ENCODE data around the gene LIX1L. TPM values are rescaled to one million over a fixed set of nuclear protein-coding genes. Genes with fewer than 3 reads are reported as not detected.

LIX1L gene
- total and polyA plus RNA-seq, 2 of the 13 experiments (the other 11 are each of a cell fraction or from before 2014, with no cell fraction given) = 8.1 to 24.9 TPM

DNA sequence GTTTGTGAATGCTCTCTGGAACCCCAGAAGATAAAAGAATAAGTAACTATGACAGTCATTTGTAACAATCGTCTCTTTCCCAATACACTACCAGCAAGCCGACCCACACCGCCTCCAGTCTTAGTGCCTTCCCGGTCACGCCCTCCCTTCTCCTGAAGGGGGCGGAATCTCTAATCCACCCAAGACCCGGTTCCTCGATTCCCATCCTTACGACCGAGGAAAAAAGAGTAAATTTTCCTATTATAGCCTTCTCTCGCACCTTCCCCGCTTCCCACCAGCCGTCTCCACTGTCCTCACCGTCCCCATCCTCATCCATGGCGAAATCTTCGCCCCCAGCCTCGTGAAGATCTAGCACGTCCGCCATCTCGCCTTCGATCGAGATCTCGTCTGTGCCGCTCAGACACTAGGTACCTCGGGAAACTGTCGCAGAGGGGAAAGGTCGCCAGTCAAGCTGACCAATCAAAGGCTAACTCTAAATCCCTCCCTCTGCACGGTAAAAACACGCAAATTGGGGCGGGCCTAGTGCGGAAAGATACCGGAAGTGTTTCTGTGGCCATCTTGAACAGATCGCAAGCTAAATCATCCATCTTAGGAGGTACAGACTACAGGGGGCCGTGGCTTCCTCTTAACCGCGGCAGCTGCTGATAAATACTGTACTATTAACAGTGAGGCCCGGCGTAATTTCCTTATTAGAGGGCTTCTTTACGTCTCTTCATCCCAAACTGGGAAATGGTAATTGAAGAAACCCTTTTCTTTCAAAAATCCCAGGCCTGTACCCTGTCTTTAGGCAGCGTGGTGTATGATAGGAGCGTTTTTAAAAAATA lies 30.5 kb downstream of the LIX1L start, which contains the start of gene RBM8A (continued):
- TF ChIP-seq PCBP2 (optimal IDR thresholded peaks at IDR 0.05; ENCODE audit: low read depth, low read length, poor library complexity, severe bottlenecking) (no peak), ZNF737 (CRISPR knock-in tag; IDR thresholded peaks at IDR 0.05; ENCODE audit: borderline replicate concordance) (no peak; the same call in 1 of the 2 replicates), RAD21 (CRISPR knock-in tag; IDR thresholded peaks at IDR 0.05) (no peak; the same call in 1 of the 2 replicates), PLRG1 (conservative IDR thresholded peaks at IDR 0.05) (no peak), PRDM15 (CRISPR knock-in tag; IDR thresholded peaks at IDR 0.05) (no peak), NCOA5 (CRISPR knock-in tag; IDR thresholded peaks at IDR 0.05) (no peak), MAFK (conservative IDR thresholded peaks at IDR 0.05 in 1 of 2, IDR thresholded peaks at IDR 0.05 in 1 of 2; ENCODE audit: low read length in 2 of 2) (no peak), ZNF782 (CRISPR knock-in tag; IDR thresholded peaks at IDR 0.05; ENCODE audit: borderline replicate concordance) (peak; percentile 31; the same call in 1 of the 2 replicates), LBX2 (CRISPR knock-in tag; IDR thresholded peaks at IDR 0.05; ENCODE audit: borderline replicate concordance) (no peak), PAF1 (CRISPR knock-in tag; IDR thresholded peaks at IDR 0.05) (no peak), FOXP1 (IDR thresholded peaks at IDR 0.05) (no peak), FOXP1 (CRISPR knock-in tag; IDR thresholded peaks at IDR 0.05) (no peak), HMG20A (CRISPR knock-in tag; IDR thresholded peaks at IDR 0.05; ENCODE audit: borderline replicate concordance) (no peak), PCBP1 (IDR thresholded peaks at IDR 0.05; ENCODE audit: borderline replicate concordance, low read depth, low read length) (no peak), MED8 (CRISPR knock-in tag; IDR thresholded peaks at IDR 0.05; ENCODE audit: insufficient replicate concordance) (peak; percentile 80), U2AF2 (IDR thresholded peaks at IDR 0.05; ENCODE audit: low read depth, low read length) (no peak)
- TF ChIP-seq, protein P1, sequence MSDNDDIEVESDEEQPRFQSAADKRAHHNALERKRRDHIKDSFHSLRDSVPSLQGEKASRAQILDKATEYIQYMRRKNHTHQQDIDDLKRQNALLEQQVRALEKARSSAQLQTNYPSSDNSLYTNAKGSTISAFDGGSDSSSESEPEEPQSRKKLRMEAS (IDR thresholded peaks at IDR 0.05) = peak; percentile 86
- TF ChIP-seq, protein P2, sequence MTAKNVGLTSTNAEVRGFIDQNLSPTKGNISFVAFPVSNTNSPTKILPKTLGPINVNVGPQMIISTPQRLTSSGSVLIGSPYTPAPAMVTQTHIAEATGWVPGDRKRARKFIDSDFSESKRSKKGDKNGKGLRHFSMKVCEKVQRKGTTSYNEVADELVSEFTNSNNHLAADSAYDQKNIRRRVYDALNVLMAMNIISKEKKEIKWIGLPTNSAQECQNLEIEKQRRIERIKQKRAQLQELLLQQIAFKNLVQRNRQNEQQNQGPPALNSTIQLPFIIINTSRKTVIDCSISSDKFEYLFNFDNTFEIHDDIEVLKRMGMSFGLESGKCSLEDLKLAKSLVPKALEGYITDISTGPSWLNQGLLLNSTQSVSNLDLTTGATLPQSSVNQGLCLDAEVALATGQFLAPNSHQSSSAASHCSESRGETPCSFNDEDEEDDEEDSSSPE (CRISPR knock-in tag; IDR thresholded peaks at IDR 0.05) = peak; percentile 51; the same call in 1 of the 2 replicates
- TF ChIP-seq, protein P3, sequence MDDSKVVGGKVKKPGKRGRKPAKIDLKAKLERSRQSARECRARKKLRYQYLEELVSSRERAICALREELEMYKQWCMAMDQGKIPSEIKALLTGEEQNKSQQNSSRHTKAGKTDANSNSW (CRISPR knock-in tag; IDR thresholded peaks at IDR 0.05; ENCODE audit: borderline replicate concordance) = no peak

Data from HepG2 (cell line).